ENCODE results near the gene TOLLIP.
"Not testable (repeated sequence)": the region's sequence is repeated elsewhere in the genome, so short reads cannot be mapped to it uniquely, and the experiment has no call there.

Gene TOLLIP

GRCh38 chr11:1261241-1262071 is 48.0 kb downstream of the TOLLIP start:
- DNase-seq, result no peak

GRCh38 chr11:1260620-1261019 is 48.8 kb downstream of the TOLLIP start:
- DNase-seq, result no peak

DNA sequence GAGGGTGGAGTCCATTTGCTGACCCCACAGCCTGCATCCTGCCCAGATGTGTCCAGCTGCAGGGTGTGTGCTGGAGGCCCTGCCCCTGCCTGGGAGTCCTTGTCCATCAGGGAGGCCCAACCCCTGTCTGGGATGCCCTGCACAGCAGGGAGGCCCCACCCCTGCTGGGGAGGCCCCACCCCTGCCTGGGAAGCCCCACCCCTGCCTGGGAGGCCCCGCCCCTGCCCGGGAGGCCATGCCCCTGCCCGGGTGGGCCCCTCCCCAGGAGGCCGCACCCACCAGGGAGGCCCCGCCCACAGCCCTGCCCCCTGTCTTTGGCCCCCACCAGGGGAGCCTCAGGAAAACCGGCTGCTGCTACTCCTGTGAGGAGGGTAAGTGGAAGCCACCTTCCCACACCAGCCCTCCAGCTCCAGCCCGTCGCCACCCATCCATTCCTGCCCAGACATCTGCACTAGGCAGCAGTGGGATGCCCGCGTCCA is 49.4 kb downstream of the TOLLIP start:
- DNase-seq, result peak; percentile 11 to 41

DNA sequence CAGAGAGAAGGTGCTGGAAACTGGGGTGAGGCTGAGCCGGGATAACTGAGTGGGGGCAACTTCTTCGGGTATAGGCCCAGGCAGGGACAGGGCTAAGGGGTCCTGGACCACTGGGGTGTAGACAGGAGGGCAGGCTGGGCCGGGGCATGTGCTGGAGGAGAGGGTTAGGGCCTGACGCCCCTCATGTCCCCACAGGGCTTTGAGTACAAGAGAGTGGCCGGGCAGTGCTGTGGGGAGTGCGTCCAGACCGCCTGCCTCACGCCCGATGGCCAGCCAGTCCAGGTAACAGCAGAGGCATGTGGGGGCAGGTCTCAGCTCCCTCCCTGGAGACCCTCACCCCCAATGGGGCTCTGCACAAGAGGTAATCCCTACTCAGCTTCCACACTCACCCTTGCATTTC is 49.9 kb downstream of the TOLLIP start:
- DNase-seq, result no peak

- no peak for DNase-seq
Measured at GRCh38 chr11:1259076-1259461, 50.4 kb downstream of the TOLLIP start.

- DNase-seq, result no peak
Measured at GRCh38 chr11:1258401-1259075, 50.9 kb downstream of the TOLLIP start.

GRCh38 chr11:1257916-1258315 is 51.5 kb downstream of the TOLLIP start:
- DNase-seq, result no peak

- DNase-seq, result no peak
Measured at GRCh38 chr11:1257366-1257765, 52.1 kb downstream of the TOLLIP start.

- DNase-seq, result no peak
Measured at GRCh38 chr11:1256257-1257045, 53.0 kb downstream of the TOLLIP start.

DNA sequence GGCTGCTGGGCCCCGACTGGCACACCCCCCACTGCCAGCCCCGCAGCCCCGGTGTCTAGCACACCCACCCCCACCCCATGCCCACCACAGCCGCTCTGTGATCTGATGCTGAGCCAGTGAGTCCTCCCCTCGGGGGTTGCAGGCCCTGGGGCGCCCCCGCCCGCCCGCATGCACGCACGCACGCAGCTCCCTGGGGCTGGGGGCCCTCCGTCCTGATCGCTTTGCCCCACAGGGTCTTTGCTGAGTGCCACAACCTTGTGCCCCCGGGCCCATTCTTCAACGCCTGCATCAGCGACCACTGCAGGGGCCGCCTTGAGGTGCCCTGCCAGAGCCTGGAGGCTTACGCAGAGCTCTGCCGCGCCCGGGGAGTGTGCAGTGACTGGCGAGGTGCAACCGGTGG is 54.3 kb downstream of the TOLLIP start:
- DNase-seq, result no peak

DNA sequence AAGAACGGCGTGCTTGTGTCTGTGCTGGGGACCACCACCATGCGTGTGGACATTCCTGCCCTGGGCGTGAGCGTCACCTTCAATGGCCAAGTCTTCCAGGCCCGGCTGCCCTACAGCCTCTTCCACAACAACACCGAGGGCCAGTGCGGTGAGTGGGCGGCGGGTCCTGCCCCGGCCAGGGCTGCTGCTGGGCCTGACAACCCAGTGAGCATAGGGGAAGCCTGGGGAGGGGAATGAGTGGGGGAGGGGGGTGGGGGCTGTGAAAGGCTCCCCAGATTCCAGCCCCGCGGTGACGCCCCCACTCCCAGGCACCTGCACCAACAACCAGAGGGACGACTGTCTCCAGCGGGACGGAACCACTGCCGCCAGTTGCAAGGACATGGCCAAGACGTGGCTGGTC is 54.7 kb downstream of the TOLLIP start:
- DNase-seq, result no peak

- no peak for DNase-seq
Measured at GRCh38 chr11:1254086-1254648, 55.3 kb downstream of the TOLLIP start.

DNA sequence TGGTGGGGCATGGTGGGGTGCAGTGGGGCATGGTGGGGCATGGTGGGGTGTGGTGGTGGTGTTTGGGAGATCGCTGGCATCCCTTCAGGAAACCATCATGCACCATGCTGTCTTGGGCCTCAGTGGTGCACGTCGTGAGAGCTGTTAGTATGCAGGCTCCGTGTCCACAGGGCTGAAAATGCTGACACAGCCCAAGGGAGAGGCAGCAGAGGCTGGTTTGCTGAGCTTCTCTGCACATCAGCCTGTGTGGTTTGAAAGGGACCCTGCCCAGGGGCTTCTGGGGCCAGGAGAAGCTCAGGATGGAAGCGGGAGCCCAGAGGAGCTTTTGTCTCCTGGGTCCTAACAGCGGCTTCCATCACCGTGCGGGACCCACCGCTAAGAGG is 56.3 kb downstream of the TOLLIP start:
- DNase-seq, result no peak

DNA sequence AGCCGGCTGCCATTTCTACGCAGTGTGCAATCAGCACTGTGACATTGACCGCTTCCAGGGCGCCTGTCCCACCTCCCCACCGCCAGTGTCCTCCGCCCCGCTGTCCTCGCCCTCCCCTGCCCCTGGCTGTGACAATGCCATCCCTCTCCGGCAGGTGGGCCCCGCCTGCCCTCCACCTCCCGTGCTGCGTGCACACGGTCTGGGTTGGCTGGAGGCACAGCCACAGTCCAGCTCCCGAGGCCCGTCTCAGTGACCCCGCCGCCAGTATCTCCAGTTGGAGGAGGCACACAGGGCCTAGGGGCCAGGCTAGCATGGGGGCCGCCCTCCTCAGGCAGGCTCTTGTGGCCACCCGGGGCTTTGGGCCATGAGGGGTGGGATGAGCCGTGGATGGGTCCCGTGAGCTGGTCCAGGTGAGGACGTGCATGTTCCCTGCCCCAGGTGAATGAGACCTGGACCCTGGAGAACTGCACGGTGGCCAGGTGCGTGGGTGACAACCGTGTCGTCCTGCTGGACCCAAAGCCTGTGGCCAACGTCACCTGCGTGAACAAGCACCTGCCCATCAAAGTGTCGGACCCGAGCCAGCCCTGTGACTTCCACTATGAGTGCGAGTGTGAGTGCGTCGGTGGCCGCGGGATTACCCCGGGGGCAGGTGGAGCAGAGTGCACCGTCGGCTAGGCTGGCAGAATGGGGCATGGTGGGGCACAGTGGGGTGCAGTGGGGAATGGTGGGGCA is 56.9 kb downstream of the TOLLIP start:
- no peak for DNase-seq

DNA sequence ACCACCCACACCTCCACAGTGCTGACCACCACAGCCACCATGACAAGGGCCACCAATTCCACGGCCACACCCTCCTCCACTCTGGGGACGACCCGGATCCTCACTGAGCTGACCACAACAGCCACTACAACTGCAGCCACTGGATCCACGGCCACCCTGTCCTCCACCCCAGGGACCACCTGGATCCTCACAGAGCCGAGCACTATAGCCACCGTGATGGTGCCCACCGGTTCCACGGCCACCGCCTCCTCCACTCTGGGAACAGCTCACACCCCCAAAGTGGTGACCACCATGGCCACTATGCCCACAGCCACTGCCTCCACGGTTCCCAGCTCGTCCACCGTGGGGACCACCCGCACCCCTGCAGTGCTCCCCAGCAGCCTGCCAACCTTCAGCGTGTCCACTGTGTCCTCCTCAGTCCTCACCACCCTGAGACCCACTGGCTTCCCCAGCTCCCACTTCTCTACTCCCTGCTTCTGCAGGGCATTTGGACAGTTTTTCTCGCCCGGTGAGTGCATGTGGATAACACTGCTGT is 58.1 kb downstream of the TOLLIP start:
- no peak for DNase-seq

GRCh38 chr11:1250411-1250810 is 59.0 kb downstream of the TOLLIP start:
- not testable (repeated sequence) for DNase-seq

- not testable (repeated sequence) for DNase-seq
Measured at GRCh38 chr11:1248951-1249350, 60.5 kb downstream of the TOLLIP start.

DNA sequence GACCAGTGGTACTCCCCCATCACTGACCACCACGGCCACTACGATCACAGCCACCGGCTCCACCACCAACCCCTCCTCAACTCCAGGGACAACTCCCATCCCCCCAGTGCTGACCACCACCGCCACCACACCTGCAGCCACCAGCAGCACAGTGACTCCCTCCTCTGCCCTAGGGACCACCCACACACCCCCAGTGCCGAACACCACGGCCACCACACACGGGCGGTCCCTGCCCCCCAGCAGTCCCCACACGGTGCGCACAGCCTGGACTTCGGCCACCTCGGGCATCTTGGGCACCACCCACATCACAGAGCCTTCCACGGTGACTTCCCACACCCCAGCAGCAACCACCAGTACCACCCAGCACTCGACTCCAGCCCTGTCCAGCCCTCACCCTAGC is 62.4 kb downstream of the TOLLIP start:
- DNase-seq, result not testable (repeated sequence)

- not testable (repeated sequence) for DNase-seq
Measured at GRCh38 chr11:1246301-1246700, 63.1 kb downstream of the TOLLIP start.

DNA sequence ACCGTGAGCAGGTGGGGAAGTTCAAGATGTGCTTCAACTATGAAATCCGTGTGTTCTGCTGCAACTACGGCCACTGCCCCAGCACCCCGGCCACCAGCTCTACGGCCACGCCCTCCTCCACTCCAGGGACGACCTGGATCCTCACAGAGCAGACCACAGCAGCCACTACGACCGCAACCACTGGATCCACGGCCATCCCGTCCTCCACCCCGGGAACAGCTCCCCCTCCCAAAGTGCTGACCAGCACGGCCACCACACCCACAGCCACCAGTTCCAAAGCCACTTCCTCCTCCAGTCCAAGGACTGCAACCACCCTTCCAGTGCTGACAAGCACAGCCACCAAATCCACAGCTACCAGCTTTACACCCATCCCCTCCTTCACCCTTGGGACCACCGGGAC is 63.7 kb downstream of the TOLLIP start:
- DNase-seq, result not testable (repeated sequence)

- DNase-seq, result not testable (repeated sequence)
Measured at GRCh38 chr11:1244557-1244956, 64.9 kb downstream of the TOLLIP start.

- DNase-seq, result not testable (repeated sequence)
Measured at GRCh38 chr11:1243521-1243920, 65.9 kb downstream of the TOLLIP start.
